Body of pancreas (tissue), 4 donors: Measurements from ENCODE around the gene PPAT. TPM values are rescaled to one million over a fixed set of nuclear protein-coding genes. Genes with fewer than 3 reads are reported as not detected.
"Not testable (repeated sequence)": the region's sequence is repeated elsewhere in the genome, so short reads cannot be mapped to it uniquely, and the experiment has no call there.

ENCODE experiments used
- ATAC-seq: fragments of 150-250 bp; one replicate; pipeline ENCODE4 v1.9.1; 2016
- DNase-seq, 4 donors: peaks; one replicate each; pipeline ENCODE4 v3.0.0-alpha.2; 2019
- H3K27ac ChIP-seq, 4 donors: fragments of 200-600 bp; sonication (generic); 1 replicate in 3 of 4; 2 replicates in 1 of 4; pipeline versions ENCODE4 v1.5.1 to v1.6.1; 2016 to 2019; ENCODE audit warnings: mild to moderate bottlenecking in 1 of 4, mixed read lengths in 1 of 4, moderate library complexity in 1 of 4
- H3K27me3 ChIP-seq, 2 donors: fragments of 200-600 bp; sonication (generic); one replicate each; pipeline ENCODE4 v1.6.0; 2016; ENCODE audit warnings: mild to moderate bottlenecking in 1 of 2
- H3K36me3 ChIP-seq, 2 donors: fragments of 200-600 bp; sonication (generic); replicated peaks in 1 of 2; 2 replicates each; pipeline ENCODE4 v1.5.1; 2016; ENCODE audit warnings: low read depth in 2 of 2; ENCODE audit not compliant: insufficient read depth in 1 of 2
- H3K4me1 ChIP-seq: fragments of 200-600 bp; sonication (generic); one replicate; pipeline ENCODE4 v1.6.0; 2016
- H3K4me3 ChIP-seq, 2 donors: fragments of 200-600 bp; sonication (generic); 1 replicate in 1 of 2; 2 replicates in 1 of 2; pipeline ENCODE4 v1.5.1; 2016 to 2019
- H3K9me3 ChIP-seq, 3 donors: fragments of 200-600 bp; sonication (generic); 1 replicate in 2 of 3; 2 replicates in 1 of 3; pipeline ENCODE4 v1.5.1; 2016
- CTCF ChIP-seq, 7 experiments: fragments of 450-650 bp in 4 of 7; fragments of 200-600 bp in 3 of 7; sonication (generic) in 3 of 7; IDR thresholded peaks; one replicate each; pipeline ENCODE4 v1.5.1; 2016 to 2019; ENCODE audit warnings: antibody characterized with exemption in 7 of 7
- POLR2A ChIP-seq, 3 donors: fragments of 450-650 bp; IDR thresholded peaks; one replicate each; pipeline ENCODE4 v1.6.1; 2016; ENCODE audit warnings: antibody characterized with exemption in 3 of 3, mild to moderate bottlenecking in 2 of 3
- WGBS, 2 donors: methylation state at CpG; one replicate each; pipeline ENCODE4 v1.1.5; 2017; 5-methylcytosine and 5-hydroxymethylcytosine counted together
- intact Hi-C: fragments of 100-400 bp; cut with DNase I; formaldehyde crosslinking; loops from one replicate; pipeline ENCODE4 v1.15.1; 2023
- total RNA-seq, 2 donors: library from RNA; depleted of rRNA; stranded (reverse); fragments of >200 nt; gene quantifications; one replicate each; pipeline ENCODE4 v1.1.0, GENCODE V29; 2016

Gene PPAT
- total RNA-seq, 2 donors from 2014 or later, result 3.3 to 4.9 TPM

GRCh38 chr4:56469489-56470210, 34.2 kb upstream of the PPAT start:
- TF ChIP-seq POLR2A (IDR thresholded peaks at IDR 0.05), result no peak
- TF ChIP-seq CTCF (IDR thresholded peaks at IDR 0.05), result no peak
- no peak overlapping the region for H3K4me3 ChIP-seq
- DNase-seq (no peak), ATAC-seq (no peak)
- intact Hi-C loops, result no loop called here
- H3K9me3 ChIP-seq, result no peaks in the 10 kb centered on the region
- H3K4me1 ChIP-seq, result peaks cover 33% of the 10 kb centered on the region
- peaks cover 0 to 15% of the 10 kb centered on the region in 2 donors for H3K36me3 ChIP-seq
- H3K27ac ChIP-seq, result no peak overlapping the region
- WGBS, 2 donors, result 55 to 69% methylated on average over 6 of the region's 6 CpGs
- no peaks in the 10 kb centered on the region for H3K27me3 ChIP-seq

- H3K4me3 ChIP-seq, result peak overlapping the region; percentile 89 to 97
- H3K4me1 ChIP-seq, result peaks cover 33% of the 10 kb centered on the region
- ATAC-seq (peak; percentile 66), DNase-seq (peak; percentile 38 to 53 (median 51))
- H3K27me3 ChIP-seq, result no peaks in the 10 kb centered on the region
- H3K36me3 ChIP-seq, result peaks cover 0 to 7% of the 10 kb centered on the region in 2 donors
- intact Hi-C loops, result no loop called here
- TF ChIP-seq POLR2A (IDR thresholded peaks at IDR 0.05) (no peak), CTCF (IDR thresholded peaks at IDR 0.05) (no peak)
- peak overlapping the region in 3 of 4 donors; percentile 73 to 91 (median 89) for H3K27ac ChIP-seq
- WGBS, 2 donors, result 0 to 1% methylated on average over 10 of the region's 10 CpGs
- no peaks in the 10 kb centered on the region for H3K9me3 ChIP-seq
These were observed 32.6 kb upstream of the PPAT start for GRCh38 chr4:56468097-56468422.

GRCh38 chr4:56467284-56468096, 32.1 kb upstream of the PPAT start, which contains the start of gene SRP72:
Gene SRP72 (plus strand): TSS chr4:56467617. CDS start chr4:56467636, 19 bp downstream.
- WGBS, 2 donors, result 0 to 1% methylated on average over 40 to 62 of the region's 62 CpGs
- ATAC-seq, result peak; percentile 95
- Histone ChIP-seq H3K4me1 (peaks cover 33% of the 10 kb centered on the region), H3K27me3 (no peaks in the 10 kb centered on the region), H3K9me3 (no peaks in the 10 kb centered on the region), H3K27ac (peak within 1 kb of the TSS; percentile 73 to 91 (median 84)), H3K36me3 (peaks cover 0 to 5% of the 10 kb centered on the region in 2 donors), H3K4me3 (peak within 1 kb of the TSS; percentile 89 to 97)
- intact Hi-C loops, result no loop called here
- TF ChIP-seq POLR2A (IDR thresholded peaks at IDR 0.05) (peak; percentile 49 to 87 (median 82)), CTCF (IDR thresholded peaks at IDR 0.05) (no peak)
- peak; percentile 86 to 91 (median 88) for DNase-seq

GRCh38 chr4:56466910-56467283, 31.5 kb upstream of the PPAT start:
- TF ChIP-seq POLR2A (IDR thresholded peaks at IDR 0.05), result no peak
- no peak for TF ChIP-seq CTCF (IDR thresholded peaks at IDR 0.05)
- H3K36me3 ChIP-seq, result peaks cover 0 to 3% of the 10 kb centered on the region in 2 donors
- ATAC-seq (no peak), DNase-seq (no peak)
- peak overlapping the region; percentile 89 to 97 for H3K4me3 ChIP-seq
- H3K9me3 ChIP-seq, result no peaks in the 10 kb centered on the region
- no peaks in the 10 kb centered on the region for H3K27me3 ChIP-seq
- WGBS, 2 donors, result 0% methylated on average over 8 of the region's 8 CpGs
- intact Hi-C loops, result no loop called here
- H3K4me1 ChIP-seq, result peaks cover 33% of the 10 kb centered on the region
- peak overlapping the region; percentile 73 to 91 (median 84) for H3K27ac ChIP-seq

- peak overlapping the region in 2 of 4 donors; percentile 89 to 91 for H3K27ac ChIP-seq
- peaks cover 33% of the 10 kb centered on the region for H3K4me1 ChIP-seq
- peak overlapping the region in 1 of 2 donors; percentile 97 for H3K4me3 ChIP-seq
- ATAC-seq, H3K27me3 ChIP-seq, DNase-seq, intact Hi-C loops, H3K36me3 ChIP-seq, H3K9me3 ChIP-seq: not testable (repeated sequence)
- WGBS, 2 donors, result 8 to 16% methylated on average over 6 to 8 of the region's 8 CpGs
These were observed 30.9 kb upstream of the PPAT start for GRCh38 chr4:56466296-56466761.
